GM21360 (cell line): ENCODE results near the gene STK35.
"Not testable (repeated sequence)": the region's sequence is repeated elsewhere in the genome, so short reads cannot be mapped to it uniquely, and the experiment has no call there.

Experiments
- ATAC-seq: cut with Tn5 transposase; IDR thresholded peaks from one replicate; pipeline ENCODE4 v1.9.1; 2021; ENCODE audit warnings: mild to moderate bottlenecking, moderate library complexity; ENCODE audit not compliant: unreplicated experiment

Gene STK35

DNA sequence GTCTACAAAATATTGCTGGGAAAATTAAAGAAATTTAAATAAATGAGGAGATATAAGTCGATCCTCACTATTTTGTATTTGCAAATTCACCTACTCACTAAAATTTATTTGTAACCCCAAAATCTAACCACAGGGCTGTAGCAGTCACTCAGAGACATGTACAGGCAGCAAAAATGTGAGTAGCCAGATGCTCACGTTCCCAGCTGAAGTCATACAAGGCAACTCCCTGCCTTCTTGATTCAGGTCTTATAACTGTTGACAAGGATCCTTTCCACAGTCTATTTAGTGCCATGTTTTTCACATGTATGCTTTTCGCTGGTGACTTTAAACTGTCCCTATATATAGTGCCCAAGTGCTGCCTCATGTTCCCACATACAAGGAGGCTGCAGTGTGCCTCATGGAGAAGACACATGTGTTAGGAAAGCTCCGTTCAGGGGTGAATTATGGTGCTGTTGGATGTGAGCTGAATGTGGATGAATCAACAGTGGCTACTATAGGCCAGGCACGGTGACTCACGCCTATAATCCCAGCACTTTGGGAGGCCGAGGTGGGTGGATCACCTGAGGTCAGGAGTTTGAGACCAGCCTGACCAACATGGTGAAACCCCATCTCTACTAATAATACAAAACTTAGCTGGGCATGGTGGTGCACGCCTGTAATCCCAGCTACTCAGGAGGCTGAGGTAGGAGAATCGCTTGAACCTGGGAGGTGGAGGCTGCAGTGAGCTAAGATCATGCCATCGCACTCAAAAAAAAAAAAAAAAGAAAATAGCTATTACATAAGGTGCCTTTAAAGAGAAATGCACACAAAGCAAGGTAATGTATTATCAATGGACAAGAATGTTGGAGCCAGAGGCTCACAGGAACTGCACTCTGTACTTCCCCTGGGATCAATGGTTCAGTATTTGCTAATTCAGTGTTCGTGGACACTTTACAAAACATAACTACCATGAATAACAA, 55.3 kb downstream of the STK35 start:
- ATAC-seq: no peak

DNA sequence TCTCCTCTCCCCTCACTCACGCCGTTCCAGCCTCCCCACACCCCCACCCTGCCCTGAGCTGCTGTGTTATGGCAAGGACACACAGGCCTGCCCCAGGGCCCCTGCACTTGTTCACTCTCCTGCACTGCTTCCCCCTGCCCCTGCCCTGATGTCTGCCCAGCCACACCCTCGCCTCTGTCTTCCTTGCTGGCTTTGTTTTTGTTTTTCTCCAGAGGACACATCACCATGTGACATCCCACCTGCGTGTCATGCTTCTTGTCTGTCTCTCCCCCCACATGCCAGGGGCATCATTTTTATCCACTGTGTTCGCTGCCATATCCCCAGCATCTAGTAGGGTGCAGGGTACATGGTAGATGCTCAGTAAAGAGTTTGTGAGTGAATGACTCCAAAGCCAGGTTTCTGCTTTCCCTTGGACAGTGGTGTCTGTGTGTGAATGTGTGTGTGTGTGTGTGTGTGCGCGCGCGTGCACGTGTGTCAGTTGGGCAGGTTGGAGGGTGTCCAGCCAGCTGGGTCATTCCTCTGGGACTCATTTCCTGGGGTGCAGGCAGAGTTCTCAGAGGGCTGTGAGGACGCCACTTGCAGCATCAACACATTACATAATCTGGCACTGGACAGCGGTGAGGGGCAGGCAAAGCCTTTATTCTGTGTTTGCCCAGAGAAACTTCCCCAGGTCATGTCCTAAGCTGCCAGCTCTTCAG, 60.6 kb downstream of the STK35 start:
- ATAC-seq: no peak

DNA sequence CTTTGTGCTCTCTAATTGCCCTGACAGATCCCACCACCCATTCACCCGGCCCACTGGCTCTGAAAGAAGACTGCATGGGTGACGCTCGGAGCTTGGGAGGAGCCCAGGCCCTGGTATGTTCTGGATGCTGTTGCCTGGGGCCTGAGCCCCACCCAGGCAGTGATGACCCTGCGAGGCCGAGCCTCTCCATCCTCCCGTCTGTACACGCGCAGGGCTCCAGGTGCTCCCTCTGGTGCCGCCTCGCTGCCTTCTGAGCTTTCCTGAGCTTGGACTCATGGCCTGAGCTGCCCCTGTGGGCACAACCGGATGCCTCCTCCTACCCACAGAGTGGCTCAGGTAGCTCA, 61.2 kb downstream of the STK35 start:
- no peak for ATAC-seq

DNA sequence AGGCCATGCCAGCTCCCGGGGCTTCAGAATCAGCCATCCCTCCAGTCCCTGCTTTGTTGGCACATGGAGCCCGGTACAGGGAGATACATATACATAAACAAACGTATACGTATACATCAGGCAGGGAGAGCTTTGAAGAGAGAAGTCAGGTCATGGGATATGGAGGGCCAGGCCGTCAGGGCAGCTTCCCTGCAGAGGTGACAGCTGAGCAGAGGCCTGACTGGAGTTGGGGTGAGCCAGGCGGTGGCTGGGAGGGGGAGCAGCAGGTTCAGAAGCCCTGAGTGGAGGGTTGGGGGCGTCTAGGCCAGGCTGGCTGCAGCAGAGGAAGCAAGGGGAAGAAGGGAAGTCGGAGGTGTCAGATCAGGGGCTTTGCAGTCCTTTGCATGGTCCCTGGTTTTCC, 61.7 kb downstream of the STK35 start:
- no peak for ATAC-seq

DNA sequence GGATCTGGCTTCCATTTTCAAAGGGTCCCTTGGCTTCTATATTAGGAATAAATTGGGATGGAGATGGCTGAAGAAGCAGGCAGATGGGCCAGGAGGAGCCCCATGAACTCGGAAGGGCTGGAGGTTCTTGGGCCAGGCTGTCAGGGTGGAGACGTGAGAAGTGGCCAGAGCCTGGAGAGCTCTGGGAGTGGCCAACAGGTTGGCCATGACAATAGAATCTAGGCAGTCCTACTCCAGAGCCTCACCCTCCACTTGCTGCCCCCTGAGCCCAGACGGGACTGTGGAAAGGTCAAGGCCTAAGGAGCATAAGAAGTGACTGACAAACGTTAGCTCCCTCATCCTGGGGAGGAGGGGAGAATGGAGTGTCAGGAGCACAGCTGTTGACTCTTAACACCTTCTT, 62.1 kb downstream of the STK35 start:
- no peak for ATAC-seq

DNA sequence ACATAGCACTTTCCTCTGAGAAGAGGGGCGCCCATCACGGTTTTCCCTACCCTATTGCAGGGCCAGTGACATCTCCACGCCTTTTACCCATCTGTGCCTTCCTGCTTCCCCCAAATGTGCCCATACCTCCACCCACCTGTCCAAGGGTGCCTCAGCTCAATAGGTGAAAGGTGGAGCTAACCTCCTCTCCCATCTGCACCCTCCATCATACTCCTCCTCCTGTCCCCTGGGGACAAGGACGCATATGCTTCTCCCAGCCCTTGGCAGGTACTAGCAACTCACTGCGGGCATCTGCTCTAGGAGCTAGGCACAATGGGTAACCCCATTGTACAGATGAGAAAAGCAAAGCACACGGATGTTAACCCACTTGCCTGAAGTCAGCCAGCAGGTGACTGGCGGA, 62.8 kb downstream of the STK35 start:
- ATAC-seq: no peak

DNA sequence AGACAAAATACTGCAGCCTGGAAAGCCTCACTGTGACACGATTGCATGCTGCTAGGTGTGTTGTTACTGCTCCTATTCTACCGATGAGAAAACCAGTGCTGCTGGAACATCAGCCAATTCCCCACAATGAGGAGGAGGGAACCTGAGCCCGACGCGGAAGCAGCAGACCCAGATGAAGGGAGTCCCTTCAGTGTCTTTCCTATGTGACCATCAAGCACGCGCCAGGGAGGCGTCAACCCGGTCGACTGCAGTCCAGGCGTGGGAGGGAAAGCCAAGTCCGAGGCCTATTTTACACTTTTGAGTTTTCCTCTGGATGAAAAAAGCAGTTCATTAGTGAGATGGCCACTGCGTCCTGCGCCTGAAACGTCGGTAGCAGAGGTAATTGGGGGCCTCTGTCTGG, 63.3 kb downstream of the STK35 start:
- ATAC-seq: no peak

DNA sequence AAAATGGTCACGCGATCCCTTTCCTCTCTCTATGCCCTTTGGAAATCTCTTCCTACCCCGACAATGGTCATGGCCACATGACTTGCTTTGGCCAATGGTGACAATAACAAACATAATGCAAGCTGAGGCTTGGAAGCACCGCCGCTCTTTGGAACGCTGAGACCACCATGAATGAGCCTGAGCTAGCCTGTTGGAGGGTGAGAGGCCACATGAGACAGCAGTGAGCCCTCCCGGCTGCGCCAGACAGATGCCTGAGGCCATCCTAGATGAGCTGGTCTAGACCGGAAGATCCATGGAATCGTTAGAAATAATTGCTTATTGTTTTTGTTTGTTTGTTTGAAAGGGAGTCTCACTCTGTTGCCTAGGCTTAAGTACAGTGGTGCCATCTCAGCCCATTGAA, 64.2 kb downstream of the STK35 start:
- no peak for ATAC-seq

DNA sequence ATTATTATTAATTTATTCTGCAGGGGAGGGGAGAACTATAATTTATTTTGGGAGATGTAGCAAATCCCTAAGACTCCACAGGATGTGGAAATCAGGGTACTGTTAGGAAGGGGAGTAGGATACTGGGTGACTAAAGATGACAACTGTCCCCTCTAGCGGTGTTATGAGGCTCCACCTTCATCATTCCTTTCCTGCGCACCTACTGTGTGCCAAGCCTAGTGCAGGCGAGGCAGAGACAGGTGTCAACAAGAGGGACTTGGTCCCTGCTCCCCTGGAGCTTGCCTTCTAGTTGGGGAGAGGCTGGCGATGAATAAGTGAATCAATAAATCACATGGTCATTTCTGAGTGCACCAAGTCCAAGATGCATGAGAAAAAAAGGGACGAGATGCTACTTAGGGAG, 65.5 kb downstream of the STK35 start:
- ATAC-seq: no peak

DNA sequence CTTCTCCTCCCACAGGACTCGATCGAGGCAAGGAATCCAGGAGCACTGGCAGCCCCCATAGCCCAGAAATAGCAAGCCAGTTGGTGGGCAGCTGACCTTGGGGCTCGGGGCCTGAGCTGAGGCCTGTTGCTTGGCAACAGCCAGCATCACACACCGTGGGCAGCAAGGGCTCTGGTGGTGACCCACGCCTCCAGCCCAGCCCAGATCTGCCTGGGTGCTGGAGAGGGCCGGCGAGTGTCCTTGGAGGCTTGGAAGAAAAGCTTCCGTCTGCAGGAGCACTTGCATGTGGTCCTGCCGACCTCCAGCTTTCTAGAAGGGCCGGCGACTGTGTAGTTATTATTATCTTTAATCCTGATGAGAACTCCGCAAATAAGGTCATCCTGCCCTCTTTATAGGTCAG, 67.3 kb downstream of the STK35 start:
- ATAC-seq: no peak

DNA sequence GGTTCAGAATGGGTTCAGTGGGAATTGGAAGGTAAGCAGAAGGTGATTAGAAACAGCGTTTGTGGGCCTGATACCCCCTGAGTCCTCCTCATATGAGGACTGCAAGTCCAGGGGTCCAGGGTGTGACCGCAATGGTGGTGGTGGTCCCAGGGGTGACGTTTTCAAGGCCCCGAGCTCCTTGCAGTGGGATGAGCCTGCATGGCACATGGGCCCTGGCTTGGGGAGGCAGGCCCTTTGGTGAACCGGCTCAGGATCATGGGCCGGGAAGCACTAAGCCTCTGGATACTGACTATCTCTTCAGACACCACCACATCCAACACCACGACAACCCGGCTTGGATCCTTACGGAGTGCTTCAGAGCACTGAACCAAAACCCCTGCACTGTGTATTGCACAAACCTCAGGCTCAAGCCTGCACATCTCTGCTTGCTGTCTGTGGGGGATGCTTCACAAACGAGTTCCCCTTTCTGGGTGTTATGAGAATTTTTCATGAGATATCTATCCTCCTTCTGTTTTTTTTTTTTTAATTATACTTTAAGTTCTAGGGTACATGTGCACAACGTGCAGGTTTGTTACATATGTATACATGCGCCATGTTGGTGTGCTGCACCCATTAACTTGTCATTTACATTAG, 67.9 kb downstream of the STK35 start:
- no peak for ATAC-seq

DNA sequence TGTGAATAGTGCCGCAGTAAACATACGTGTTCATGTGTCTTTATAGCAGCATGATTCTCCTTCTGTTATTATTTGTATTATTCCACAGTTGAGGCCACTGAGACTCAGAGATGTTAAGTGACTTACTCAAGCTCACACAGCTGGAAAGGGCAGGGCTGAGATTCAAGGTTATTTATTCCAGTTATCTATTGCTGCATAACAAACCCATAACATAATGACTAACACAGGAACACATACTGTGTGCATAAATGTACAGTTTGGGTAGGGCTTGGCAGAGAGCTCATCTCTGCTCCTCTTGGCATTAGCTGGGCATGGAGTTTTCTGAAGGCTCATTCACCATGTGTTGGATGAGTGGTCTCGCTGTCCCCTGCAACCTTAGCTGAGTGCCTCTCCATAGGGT, 68.8 kb downstream of the STK35 start:
- no peak for ATAC-seq

DNA sequence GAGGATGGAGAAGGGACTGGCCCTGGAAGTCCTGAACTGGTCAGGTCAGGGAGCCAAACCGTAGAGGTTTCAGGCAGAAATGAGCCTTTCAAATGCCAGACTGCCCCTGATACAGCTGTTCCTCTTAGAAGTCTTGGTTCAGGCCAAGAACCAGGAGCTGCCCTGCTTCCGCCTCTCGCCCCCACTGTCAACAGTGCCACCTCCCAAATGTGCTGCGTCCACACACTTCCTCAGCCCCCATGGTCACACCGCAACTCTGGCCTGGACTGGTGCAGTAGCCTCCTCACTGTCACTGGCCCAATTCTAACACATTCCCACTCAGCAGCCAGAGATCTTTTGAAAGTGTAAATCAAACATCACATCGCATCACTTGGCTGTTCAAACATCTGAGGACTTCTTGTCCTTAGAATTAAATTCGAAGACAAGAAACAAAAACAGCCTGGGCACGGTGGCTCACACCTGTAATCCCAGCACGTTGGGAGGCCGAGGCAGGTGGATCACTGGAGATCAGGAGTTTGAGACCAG, 69.7 kb downstream of the STK35 start:
- no peak for ATAC-seq

DNA sequence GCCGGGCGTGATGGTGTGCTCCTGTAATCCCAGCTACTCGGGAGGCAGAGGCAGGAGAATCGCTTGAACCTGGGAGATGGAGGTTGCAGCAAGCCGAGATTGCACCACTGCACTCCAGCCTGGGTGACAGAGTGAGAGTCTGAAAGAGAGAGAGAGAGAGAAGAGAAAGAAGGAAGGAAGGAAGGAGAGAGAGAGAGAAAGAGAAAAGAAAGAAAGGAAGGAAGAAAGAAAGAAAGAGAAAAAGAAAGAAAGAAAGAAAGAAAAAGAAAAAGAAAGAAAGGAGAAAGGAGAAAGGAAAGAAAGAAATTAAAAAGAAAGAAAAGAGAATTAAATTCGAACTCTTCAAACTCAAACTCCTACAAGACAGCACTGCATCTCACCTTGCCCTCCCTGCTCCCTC, 70.2 kb downstream of the STK35 start:
- ATAC-seq: not testable (repeated sequence)

DNA sequence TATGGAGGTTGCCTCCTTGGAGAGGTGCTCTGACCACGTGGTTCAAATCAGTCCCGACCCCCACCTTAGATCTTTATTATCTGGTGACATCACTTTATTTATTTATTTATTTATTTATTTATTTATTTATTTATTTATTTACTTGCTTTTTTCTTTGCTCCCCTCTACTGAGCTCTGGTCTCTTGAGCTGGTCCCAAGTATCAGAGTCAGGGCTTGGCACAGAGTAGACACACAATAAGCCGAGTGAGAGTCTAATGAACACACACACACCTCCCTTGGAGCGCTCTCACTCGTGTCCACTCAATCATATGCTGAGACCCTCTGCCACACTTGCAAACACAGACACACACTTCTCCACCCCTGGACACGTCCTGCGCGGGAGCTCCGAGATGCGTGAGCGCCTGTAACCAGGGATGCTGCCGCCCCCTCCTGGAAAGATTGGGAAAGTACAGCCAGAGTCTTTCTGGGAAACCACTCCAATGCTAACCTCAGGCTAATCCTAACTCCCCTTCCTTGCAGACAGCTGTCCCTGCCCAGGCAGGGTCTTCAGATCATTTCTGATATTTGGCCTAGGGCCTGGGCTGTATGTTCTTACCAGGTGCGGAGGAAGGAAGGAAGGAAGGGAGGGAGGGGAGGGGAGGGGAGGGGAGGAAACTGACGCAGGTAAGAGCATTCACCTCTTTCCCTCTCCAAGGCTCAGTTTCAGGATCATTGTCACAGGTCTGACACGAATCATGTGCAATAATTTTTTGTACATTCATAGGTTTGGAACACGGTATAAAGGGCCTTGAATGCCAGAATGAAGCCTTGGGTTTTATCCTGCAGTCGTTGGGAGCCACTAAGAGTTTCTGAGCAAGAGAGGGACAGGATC, 70.9 kb downstream of the STK35 start:
- ATAC-seq: no peak

DNA sequence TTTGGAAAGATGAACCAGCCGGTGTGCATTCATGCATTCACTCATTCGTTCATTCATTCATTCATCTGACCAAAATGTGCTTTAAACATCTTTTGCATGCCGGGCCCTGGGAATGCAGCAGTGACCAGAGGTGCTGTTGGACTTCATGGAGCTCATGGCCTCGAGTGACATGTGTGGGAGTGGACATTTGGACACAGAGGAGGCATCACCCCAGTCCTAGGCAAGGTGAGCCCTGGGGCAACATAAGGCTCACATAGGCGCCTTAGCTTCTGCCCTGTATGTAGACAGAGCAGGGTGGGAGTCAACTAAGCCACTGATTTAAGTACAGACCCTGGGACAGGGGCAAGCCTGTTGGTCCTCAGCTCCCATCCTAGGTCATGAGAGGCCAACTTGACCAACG, 71.6 kb downstream of the STK35 start:
- ATAC-seq: no peak

DNA sequence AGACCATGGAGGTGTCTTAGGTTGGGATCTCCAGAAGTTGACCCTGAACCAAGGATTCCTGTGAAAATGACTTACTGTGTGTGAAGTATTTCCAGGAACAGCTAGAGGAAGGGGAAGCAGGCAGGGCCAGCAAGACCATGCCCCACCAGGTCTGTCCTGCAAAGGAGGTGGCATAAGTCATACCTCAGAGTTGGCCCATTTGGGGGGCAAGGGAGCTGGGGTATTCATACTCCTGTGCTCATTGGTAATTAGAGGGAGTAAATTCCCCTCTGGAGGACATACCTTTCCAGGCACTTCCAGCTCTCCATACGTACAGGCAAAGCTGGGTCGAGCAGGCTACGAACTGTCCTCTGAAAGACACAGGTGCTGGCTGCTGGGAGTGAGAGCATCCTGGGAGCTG, 72.4 kb downstream of the STK35 start:
- ATAC-seq: no peak

DNA sequence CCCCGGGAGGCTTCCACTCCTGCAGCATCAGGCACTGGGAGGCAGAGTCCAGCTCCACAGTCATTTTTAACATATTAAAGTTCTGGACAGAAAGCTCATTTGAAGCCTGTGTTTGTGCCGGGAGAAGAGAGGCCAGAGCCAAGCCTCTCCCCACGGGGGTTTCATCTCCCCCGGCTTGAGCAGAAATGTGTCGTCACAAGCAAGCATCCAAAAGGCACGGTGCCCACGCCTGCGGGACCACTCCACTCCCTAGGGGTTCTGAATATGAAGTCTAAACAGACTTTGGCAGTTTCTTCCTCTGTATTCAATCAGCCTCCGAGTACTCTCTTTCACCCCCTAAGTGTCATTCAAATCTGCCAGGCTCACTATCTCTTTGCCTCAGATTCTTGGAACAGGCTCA, 75.3 kb downstream of the STK35 start:
- no peak for ATAC-seq

DNA sequence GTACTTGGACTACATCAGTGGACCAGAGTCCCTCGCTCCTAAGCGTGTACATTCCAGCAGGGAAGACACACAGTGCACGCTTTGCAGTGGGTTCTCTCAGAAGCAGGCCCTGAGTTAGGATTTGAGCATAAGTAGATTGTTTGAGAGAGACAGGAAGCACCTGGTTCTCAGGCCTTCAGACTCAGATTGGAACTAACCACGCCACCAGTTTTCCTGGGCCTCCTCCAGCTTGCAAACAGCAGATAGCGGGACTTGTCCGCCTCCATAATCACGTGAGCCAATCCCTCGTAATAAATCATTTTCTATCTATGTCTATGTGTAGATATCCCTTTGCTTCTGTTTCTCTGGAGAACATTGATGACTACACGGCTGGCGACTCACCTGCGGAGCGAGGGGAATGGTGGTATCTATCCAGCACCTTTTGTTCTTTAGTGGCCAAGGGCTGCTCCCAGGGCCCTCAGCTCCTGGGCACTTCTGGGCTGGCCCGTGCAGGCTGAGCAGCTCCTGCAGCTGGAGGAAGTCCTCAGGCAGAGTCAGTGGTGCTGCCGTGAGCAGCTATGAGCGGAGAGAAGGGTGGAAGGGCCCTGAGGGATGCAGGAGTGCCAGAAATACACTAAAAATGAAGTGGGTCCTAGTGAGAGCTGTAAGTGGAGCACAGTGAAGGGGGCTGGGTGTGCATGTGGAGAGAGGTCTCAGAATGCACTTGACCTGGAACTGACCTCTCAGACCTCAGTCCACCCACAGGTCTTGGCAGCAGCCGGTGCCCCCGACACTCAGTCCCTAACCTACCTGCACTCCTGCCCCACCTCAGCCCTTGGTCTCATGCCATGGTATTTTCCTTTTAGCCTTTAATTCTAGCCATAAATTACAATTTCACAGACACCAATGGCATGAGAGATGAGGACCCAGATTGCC, 76.9 kb downstream of the STK35 start:
- no peak for ATAC-seq

DNA sequence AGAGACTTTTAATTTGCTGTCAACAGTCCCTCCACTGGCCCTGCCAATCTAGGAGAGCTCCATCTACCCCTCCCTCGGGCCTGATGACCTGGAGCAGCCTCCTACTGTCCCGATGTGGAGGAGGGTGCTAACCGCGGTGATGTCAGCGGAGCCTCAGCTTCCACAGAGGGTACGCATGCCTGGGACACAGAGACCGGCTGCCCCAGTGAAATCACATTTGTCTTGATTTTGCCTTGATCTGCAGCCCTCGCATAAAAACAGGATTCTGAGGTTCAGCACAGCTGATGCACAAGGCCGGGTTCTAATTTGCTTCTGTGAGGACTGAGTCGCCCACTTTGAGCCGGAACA, 77.6 kb downstream of the STK35 start:
- ATAC-seq: no peak
